Measurements from ENCODE around the gene PACS2. TPM values are rescaled to one million over a fixed set of nuclear protein-coding genes. Genes with fewer than 3 reads are reported as not detected.

PACS2 gene
- total RNA-seq, 1 experiment from 2014 or later: 55.2 TPM

DNA sequence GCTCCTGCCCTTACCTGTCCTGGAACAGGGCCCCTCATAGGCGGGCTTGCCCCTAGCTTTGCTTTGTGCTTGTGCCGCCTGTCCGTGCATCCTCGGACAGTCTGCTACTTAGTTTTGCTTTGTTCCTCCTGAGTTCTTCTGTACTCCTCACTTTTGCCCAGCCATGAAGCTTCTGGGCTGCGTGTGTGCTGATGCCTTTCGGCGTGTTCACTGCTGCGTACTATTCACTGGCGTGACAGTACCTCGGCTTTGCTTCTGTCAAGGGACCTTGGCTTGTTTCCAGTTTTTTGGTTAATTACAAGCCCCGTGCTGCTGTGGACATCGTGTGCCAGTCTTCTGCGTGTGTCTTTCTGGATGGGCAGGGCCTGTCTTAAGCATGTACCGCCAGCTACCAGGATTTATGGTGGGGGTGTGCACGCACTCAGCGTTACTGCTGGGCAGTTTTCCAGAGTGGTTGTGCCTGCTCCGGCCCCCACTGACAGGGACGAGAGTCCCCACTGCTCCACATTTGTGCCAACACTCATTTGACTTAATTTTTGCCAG is 2.5 kb downstream of the PACS2 start:
- H3K4me1 ChIP-seq (ENCODE audit: control insufficient read depth, insufficient read depth, low read length): peaks cover 12% of the 10 kb centered on the region
- BruUV-seq (replicated peaks): no TSS peak
- H3K9me3 ChIP-seq (ENCODE audit: control insufficient read depth, insufficient read depth, low read depth, low read length): no peaks in the 10 kb centered on the region
- no peak for ATAC-seq
- DNase-seq (ENCODE audit: low read depth, low spot score): no peak
- intact Hi-C loops (cut with micrococcal nuclease; ENCODE audit: unreplicated experiment) (no loop called here), in situ Hi-C loops (cut with HindIII; ENCODE audit: low pct_unique_long_range_greater_than_20kb, low sequenced_read_pairs) (no loop called here)
- no peaks in the 10 kb centered on the region; the same call in 1 of the 2 replicates for H3K36me3 ChIP-seq (ENCODE audit: control insufficient read depth, insufficient read depth, low read length)
- no peak overlapping the region for H3K27ac ChIP-seq (ENCODE audit: low read length)
- ChIA-PET POLR2A (no interaction called here), CTCF (no interaction called here)
- no peaks in the 10 kb centered on the region for H3K27me3 ChIP-seq (ENCODE audit: control insufficient read depth, insufficient read depth, low read length)
- no peak overlapping the region for H3K4me3 ChIP-seq (ENCODE audit: low read depth in 2 of 2, low read length in 2 of 2)
- no peak for TF ChIP-seq SIN3A (IDR thresholded peaks at IDR 0.05; ENCODE audit: borderline replicate concordance, insufficient read depth, low read depth, low read length)
- TF ChIP-seq REST (IDR thresholded peaks at IDR 0.05; ENCODE audit: insufficient read depth in 1 of 2, low read depth in 2 of 2, low read length in 1 of 2): no peak
- no peak for TF ChIP-seq POLR2AphosphoS5 (IDR thresholded peaks at IDR 0.05; ENCODE audit: low read depth, low read length)
- no peak for TF ChIP-seq CTCF (IDR thresholded peaks at IDR 0.05)
- no peak for TF ChIP-seq TCF7L2 (IDR thresholded peaks at IDR 0.05; ENCODE audit: low read depth, low read length)

- no TSS peak for BruUV-seq (replicated peaks)
- Histone ChIP-seq H3K27me3 (ENCODE audit: control insufficient read depth, insufficient read depth, low read length) (no peaks in the 10 kb centered on the region), H3K27ac (ENCODE audit: low read length) (no peak overlapping the region), H3K9me3 (ENCODE audit: control insufficient read depth, insufficient read depth, low read depth, low read length) (no peaks in the 10 kb centered on the region), H3K36me3 (ENCODE audit: control insufficient read depth, insufficient read depth, low read length) (no peaks in the 10 kb centered on the region; the same call in 1 of the 2 replicates), H3K4me1 (ENCODE audit: control insufficient read depth, insufficient read depth, low read length) (peaks cover 12% of the 10 kb centered on the region), H3K4me3 (ENCODE audit: low read depth in 2 of 2, low read length in 2 of 2) (no peak overlapping the region)
- in situ Hi-C loops (cut with HindIII; ENCODE audit: low pct_unique_long_range_greater_than_20kb, low sequenced_read_pairs) (no loop called here), intact Hi-C loops (cut with micrococcal nuclease; ENCODE audit: unreplicated experiment) (no loop called here)
- POLR2A ChIA-PET: no interaction called here
- DNase-seq (ENCODE audit: low read depth, low spot score) (no peak), ATAC-seq (no peak)
- CTCF ChIA-PET: no interaction called here
- TF ChIP-seq POLR2AphosphoS5 (IDR thresholded peaks at IDR 0.05; ENCODE audit: low read depth, low read length) (no peak), REST (IDR thresholded peaks at IDR 0.05; ENCODE audit: insufficient read depth in 1 of 2, low read depth in 2 of 2, low read length in 1 of 2) (no peak), CTCF (IDR thresholded peaks at IDR 0.05) (no peak), SIN3A (IDR thresholded peaks at IDR 0.05; ENCODE audit: borderline replicate concordance, insufficient read depth, low read depth, low read length) (no peak)
Observed at GRCh38 chr14:105317546-105317945, 3.0 kb downstream of the PACS2 start.
